ENCODE data around the gene IGFBP4.

IGFBP4 gene

GRCh38 chr17:40490289-40490853, 47.1 kb downstream of the IGFBP4 start:
- DNase-seq (ENCODE audit: low spot score) = peak; percentile 82

GRCh38 chr17:40490982-40491381, 47.7 kb downstream of the IGFBP4 start:
- no peak for DNase-seq (ENCODE audit: low spot score)

DNA sequence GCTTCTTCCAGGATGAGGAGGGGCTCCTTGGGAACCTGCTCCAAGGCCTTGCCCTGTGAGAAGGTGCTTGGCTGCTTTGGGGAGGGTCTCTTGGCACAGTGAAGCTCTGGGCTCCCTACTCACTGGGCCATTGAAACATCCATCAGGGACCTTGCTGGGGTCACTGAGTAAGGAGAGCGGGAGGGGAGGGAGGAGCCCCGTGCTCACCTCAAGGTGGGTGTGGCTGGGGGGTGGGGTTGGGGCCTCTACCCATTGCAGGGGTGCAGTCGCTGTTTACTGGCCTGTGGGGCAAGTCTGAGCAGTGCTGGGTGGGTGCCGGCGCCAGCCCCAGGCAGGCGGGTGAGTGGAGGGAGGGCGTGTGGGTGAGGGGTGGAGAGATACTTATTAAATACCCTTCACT, 48.2 kb downstream of the IGFBP4 start:
- DNase-seq (ENCODE audit: low spot score) = no peak

GRCh38 chr17:40493697-40494096, 50.4 kb downstream of the IGFBP4 start:
- no peak for DNase-seq (ENCODE audit: low spot score)

- DNase-seq (ENCODE audit: low spot score) = no peak
These were observed 51.9 kb downstream of the IGFBP4 start for GRCh38 chr17:40495140-40495539.

GRCh38 chr17:40496170-40496569, 52.9 kb downstream of the IGFBP4 start:
- DNase-seq (ENCODE audit: low spot score) = no peak

GRCh38 chr17:40496634-40497420, 53.6 kb downstream of the IGFBP4 start:
- no peak for DNase-seq (ENCODE audit: low spot score)

GRCh38 chr17:40497695-40498094, 54.4 kb downstream of the IGFBP4 start:
- DNase-seq (ENCODE audit: low spot score) = no peak

DNA sequence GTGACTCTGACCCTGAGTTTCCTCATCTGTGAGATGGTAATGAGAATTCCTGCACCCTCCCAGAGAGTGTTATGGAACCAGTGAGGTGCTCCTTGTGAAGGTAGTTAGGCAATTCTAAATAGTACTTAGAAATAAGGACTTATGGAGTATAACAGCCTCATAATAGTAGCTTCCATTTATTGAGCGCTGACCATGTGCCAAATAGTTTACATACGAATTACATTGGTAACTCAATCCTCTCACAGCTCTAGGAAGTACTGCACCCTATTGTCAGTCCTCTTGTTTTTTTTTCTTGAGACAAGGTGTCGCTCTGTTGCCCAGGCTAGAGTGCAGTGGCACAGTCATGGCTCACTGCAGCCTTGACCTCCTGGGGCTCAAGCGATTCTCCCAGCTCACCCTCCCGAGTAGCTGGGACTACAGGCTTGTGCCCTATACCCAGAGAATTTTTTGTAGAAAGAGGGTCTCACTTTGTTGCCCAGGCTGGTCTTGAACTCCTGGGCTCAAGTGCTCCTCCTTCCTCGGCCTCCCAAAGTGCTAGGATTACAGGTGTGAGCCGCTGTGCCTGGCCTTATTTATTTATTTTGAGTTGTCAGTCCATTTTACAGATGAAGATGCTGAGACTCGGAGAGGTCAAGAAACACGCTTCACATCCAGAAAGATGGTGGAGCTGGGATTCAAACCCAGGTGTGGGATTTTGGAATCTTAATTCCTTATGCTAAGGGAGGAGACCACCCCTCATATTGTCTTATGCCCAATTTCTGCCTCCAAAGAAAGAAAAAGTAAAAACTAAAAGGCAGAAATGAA, 55.2 kb downstream of the IGFBP4 start:
- no peak for DNase-seq (ENCODE audit: low spot score)

- DNase-seq (ENCODE audit: low spot score) = peak; percentile 69
These were observed 56.4 kb downstream of the IGFBP4 start for GRCh38 chr17:40499551-40500189.

- no peak for DNase-seq (ENCODE audit: low spot score)
These were observed 56.9 kb downstream of the IGFBP4 start for GRCh38 chr17:40500190-40500589.

DNA sequence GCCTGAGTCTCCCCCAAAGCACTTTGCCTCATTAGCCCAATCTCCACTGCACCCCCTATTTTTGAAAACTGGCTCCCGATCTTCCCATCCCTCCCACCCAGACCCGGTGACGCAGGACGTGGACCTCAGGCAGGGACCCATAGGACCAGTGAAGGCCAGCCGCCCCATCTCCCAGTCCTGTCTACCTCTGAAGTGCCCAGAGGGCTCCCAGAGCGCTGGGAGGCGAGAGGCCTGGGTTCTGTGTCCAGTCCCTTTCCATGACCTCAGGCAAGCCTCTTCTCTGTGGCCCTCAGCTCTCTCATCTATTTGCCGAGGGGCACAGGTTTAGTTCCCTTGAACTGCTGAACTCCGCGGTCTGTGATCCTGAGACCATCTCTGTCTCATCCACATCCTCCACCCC, 57.5 kb downstream of the IGFBP4 start:
- no peak for DNase-seq (ENCODE audit: low spot score)

- no peak for DNase-seq (ENCODE audit: low spot score)
These were observed 58.3 kb downstream of the IGFBP4 start, which contains the start of gene TNS4 for GRCh38 chr17:40501499-40501911. TSS of gene TNS4 (minus strand) at chr17:40501623. CDS start at chr17:40496425, 5,198 bp downstream.

DNA sequence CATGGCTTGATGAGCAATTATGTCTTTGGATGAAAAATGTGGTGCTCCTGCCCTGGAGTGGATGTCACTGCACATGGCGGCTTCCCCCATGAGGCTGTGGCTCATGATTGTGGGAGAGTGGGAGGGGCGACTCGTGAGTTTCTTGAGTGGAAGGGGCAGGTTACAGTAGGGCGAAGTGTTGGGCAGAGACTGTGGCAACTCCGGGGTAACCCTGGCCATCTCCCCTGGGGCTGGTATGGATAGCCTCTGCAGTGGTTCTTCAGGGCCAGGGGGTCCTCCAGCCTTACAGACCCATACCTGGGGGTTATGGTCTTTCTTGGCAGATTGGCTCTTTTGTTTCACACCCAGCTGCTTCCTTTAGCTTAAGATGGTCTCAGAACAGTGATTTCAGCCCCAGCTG, 59.5 kb downstream of the IGFBP4 start:
- DNase-seq (ENCODE audit: low spot score) = no peak

- no peak for DNase-seq (ENCODE audit: low spot score)
These were observed 59.9 kb downstream of the IGFBP4 start for GRCh38 chr17:40503154-40503553.

DNA sequence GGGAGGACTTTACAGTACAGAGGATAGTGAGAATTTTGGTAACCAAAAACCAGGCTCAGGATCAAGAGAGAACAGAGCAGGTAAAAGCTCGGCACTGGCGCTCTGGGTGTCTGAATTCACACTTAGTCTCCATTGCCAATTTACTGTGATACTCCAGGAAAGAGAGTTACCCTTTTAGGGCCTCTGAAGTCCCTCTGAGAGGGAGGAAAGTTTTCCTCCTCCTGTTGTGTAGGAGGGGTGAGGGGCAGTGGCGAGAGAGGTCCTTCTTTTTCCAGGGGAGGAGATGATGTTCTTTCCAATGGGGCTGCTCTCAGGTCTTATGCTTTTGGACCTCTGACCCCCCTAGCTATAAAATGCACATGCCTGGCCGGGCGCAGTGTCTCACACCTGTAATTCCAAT, 63.5 kb downstream of the IGFBP4 start:
- no peak for DNase-seq (ENCODE audit: low spot score)
